Prostate gland (tissue), 2 donors: ENCODE measurements around the gene ATP5PB.

Experiments
- CTCF ChIP-seq, 4 experiments: fragments of 200-600 bp in 2 of 4; fragments of 450-650 bp in 2 of 4; sonication (generic) in 2 of 4; IDR thresholded peaks; 1 replicate in 3 of 4; 2 replicates in 1 of 4; pipeline ENCODE4 v1.5.1; 2016 to 2019; ENCODE audit warnings: antibody characterized with exemption in 4 of 4, mild to moderate bottlenecking in 2 of 4, moderate library complexity in 2 of 4
- POLR2A ChIP-seq: fragments of 450-650 bp; IDR thresholded peaks from one replicate; pipeline ENCODE4 v1.6.1; 2016; ENCODE audit warnings: antibody characterized with exemption, mild to moderate bottlenecking

- TF ChIP-seq POLR2A = no peak
- no peak for TF ChIP-seq CTCF (IDR thresholded peaks at IDR 0.05)
These were observed 62.1 kb downstream of the ATP5PB start for GRCh38 chr1:111511370-111511769.
